ENCODE data around the gene MXD4. TPM values are rescaled to one million over a fixed set of nuclear protein-coding genes. Genes with fewer than 3 reads are reported as not detected.

Gene MXD4
- total and polyA plus RNA-seq, 2 donors (not counting 1 experiment from before 2014, with no cell fraction given), result 22.1 to 42.1 TPM

- Histone ChIP-seq H3K27me3 (ENCODE audit: control insufficient read depth, insufficient read depth, low read length) (no peaks in the 10 kb centered on the region), H3K4me2 (ENCODE audit: extremely low read depth, insufficient read depth, low read length) (no peak overlapping the region), H2AFZ (ENCODE audit: low read length) (no peak overlapping the region), H3K4me1 (ENCODE audit: control insufficient read depth, extremely low read depth, insufficient read depth, low read length) (no peaks in the 10 kb centered on the region), H4K20me1 (ENCODE audit: control insufficient read depth, extremely low read depth, insufficient read depth, low read length) (no peaks in the 10 kb centered on the region), H3K79me2 (ENCODE audit: control insufficient read depth, insufficient read depth, low read length) (no peaks in the 10 kb centered on the region), H3K9ac (ENCODE audit: insufficient read depth, low read length) (no peak overlapping the region), H3K36me3 (ENCODE audit: control insufficient read depth, insufficient read depth, low read length) (no peaks in the 10 kb centered on the region), H3K4me3 (replicated peaks in 1 of 4; ENCODE audit: control extremely low read depth in 1 of 4, insufficient read depth in 1 of 4, low read depth in 3 of 4, low read length in 4 of 4) (no peak overlapping the region), H3K27ac (ENCODE audit: insufficient read depth, low read length) (no peak overlapping the region), H3K9me3 (ENCODE audit: control insufficient read depth, insufficient read depth, low read depth, low read length) (no peaks in the 10 kb centered on the region)
- no peak for DNase-seq (ENCODE audit: low read depth in 2 of 2)
- TF ChIP-seq CTCF (conservative IDR thresholded peaks at IDR 0.05 in 1 of 2, IDR thresholded peaks at IDR 0.05 in 1 of 2; ENCODE audit: low read depth in 1 of 2, low read length in 2 of 2) (no peak), EZH2 (IDR thresholded peaks at IDR 0.05; ENCODE audit: low read length, missing control alignments) (no peak)
Observed at GRCh38 chr4:2303686-2304320, 41.9 kb upstream of the MXD4 start.

- no peak overlapping the region for H3K4me2 ChIP-seq (ENCODE audit: extremely low read depth, insufficient read depth, low read length)
- no peaks in the 10 kb centered on the region for H3K36me3 ChIP-seq (ENCODE audit: control insufficient read depth, insufficient read depth, low read length)
- no peak overlapping the region for H2AFZ ChIP-seq (ENCODE audit: low read length)
- H3K27ac ChIP-seq (ENCODE audit: insufficient read depth, low read length), result no peak overlapping the region
- no peaks in the 10 kb centered on the region for H3K79me2 ChIP-seq (ENCODE audit: control insufficient read depth, insufficient read depth, low read length)
- H3K9me3 ChIP-seq (ENCODE audit: control insufficient read depth, insufficient read depth, low read depth, low read length), result no peaks in the 10 kb centered on the region
- H3K9ac ChIP-seq (ENCODE audit: insufficient read depth, low read length), result no peak overlapping the region
- TF ChIP-seq EZH2 (IDR thresholded peaks at IDR 0.05; ENCODE audit: low read length, missing control alignments) (no peak), CTCF (conservative IDR thresholded peaks at IDR 0.05 in 1 of 2, IDR thresholded peaks at IDR 0.05 in 1 of 2; ENCODE audit: low read depth in 1 of 2, low read length in 2 of 2) (no peak)
- H3K4me3 ChIP-seq (replicated peaks in 1 of 4; ENCODE audit: control extremely low read depth in 1 of 4, insufficient read depth in 1 of 4, low read depth in 3 of 4, low read length in 4 of 4), result no peak overlapping the region
- H3K4me1 ChIP-seq (ENCODE audit: control insufficient read depth, extremely low read depth, insufficient read depth, low read length), result no peaks in the 10 kb centered on the region
- DNase-seq (ENCODE audit: low read depth in 2 of 2), result no peak
- no peaks in the 10 kb centered on the region for H4K20me1 ChIP-seq (ENCODE audit: control insufficient read depth, extremely low read depth, insufficient read depth, low read length)
- no peaks in the 10 kb centered on the region for H3K27me3 ChIP-seq (ENCODE audit: control insufficient read depth, insufficient read depth, low read length)
Observed at GRCh38 chr4:2303121-2303685, 41.3 kb upstream of the MXD4 start.

GRCh38 chr4:2302387-2303119 is 40.6 kb upstream of the MXD4 start:
- TF ChIP-seq EZH2 (IDR thresholded peaks at IDR 0.05; ENCODE audit: low read length, missing control alignments) (no peak), CTCF (conservative IDR thresholded peaks at IDR 0.05 in 1 of 2, IDR thresholded peaks at IDR 0.05 in 1 of 2; ENCODE audit: low read depth in 1 of 2, low read length in 2 of 2) (no peak)
- peak in 1 of 2 donors; percentile 26 for DNase-seq (ENCODE audit: low read depth in 2 of 2)
- no peaks in the 10 kb centered on the region for H3K27me3 ChIP-seq (ENCODE audit: control insufficient read depth, insufficient read depth, low read length)
- no peak overlapping the region for H3K27ac ChIP-seq (ENCODE audit: insufficient read depth, low read length)
- H3K4me2 ChIP-seq (ENCODE audit: extremely low read depth, insufficient read depth, low read length), result no peak overlapping the region
- no peaks in the 10 kb centered on the region for H3K36me3 ChIP-seq (ENCODE audit: control insufficient read depth, insufficient read depth, low read length)
- no peaks in the 10 kb centered on the region for H3K4me1 ChIP-seq (ENCODE audit: control insufficient read depth, extremely low read depth, insufficient read depth, low read length)
- H3K4me3 ChIP-seq (replicated peaks in 1 of 4; ENCODE audit: control extremely low read depth in 1 of 4, insufficient read depth in 1 of 4, low read depth in 3 of 4, low read length in 4 of 4), result no peak overlapping the region
- no peak overlapping the region for H2AFZ ChIP-seq (ENCODE audit: low read length)
- H4K20me1 ChIP-seq (ENCODE audit: control insufficient read depth, extremely low read depth, insufficient read depth, low read length), result no peaks in the 10 kb centered on the region
- H3K9ac ChIP-seq (ENCODE audit: insufficient read depth, low read length), result no peak overlapping the region
- H3K9me3 ChIP-seq (ENCODE audit: control insufficient read depth, insufficient read depth, low read depth, low read length), result no peaks in the 10 kb centered on the region
- H3K79me2 ChIP-seq (ENCODE audit: control insufficient read depth, insufficient read depth, low read length), result no peaks in the 10 kb centered on the region

Measured in fibroblast of lung (primary cell).